Adipose tissue (tissue), 3 donors: ENCODE measurements around the gene RELN. TPM values are rescaled to one million over a fixed set of nuclear protein-coding genes. Genes with fewer than 3 reads are reported as not detected.

Experiments
- H3K27ac ChIP-seq: one replicate; pipeline ENCODE4 v1.5.1; 2013; ENCODE audit warnings: low read depth, low read length
- WGBS, 3 donors: extraction: QIAGEN DNeasy Blood & Tissue Kit; methylation state at CpG; one replicate each; pipeline ENCODE4 v1.1.7; 2013; 5-methylcytosine and 5-hydroxymethylcytosine counted together
- polyA plus RNA-seq, 3 donors: library from polyadenylated mRNA; stranded (reverse); fragments of 200-250 nt; gene quantifications; one replicate each; pipeline ENCODE4 v1.2.3, GENCODE V29; 2013
- donor health status: healthy with polysubstance abuse.
- donor health status: Bipolar disorder and iron deficiency.
- donor health status: healthy.

Gene RELN
- polyA plus RNA-seq, 3 donors: 0.59 to 3.8 (median 2.0) TPM

- H3K27ac ChIP-seq: no peak overlapping the region
- WGBS, 3 donors: 65 to 80% (median 79%) methylated on average over 3 of the region's 3 CpGs
Observed at GRCh38 chr7:103717574-103717973, 271.9 kb downstream of the RELN start.

GRCh38 chr7:103715376-103716120, 273.9 kb downstream of the RELN start:
- 82 to 91% (median 85%) methylated on average over 4 of the region's 4 CpGs for WGBS, 3 donors
- no peak overlapping the region for H3K27ac ChIP-seq

- no peak overlapping the region for H3K27ac ChIP-seq
- 80 to 86% (median 84%) methylated on average over 9 of the region's 9 CpGs for WGBS, 3 donors
Observed at GRCh38 chr7:103714376-103714927, 275.0 kb downstream of the RELN start.

- H3K27ac ChIP-seq: no peak overlapping the region
- 62 to 74% (median 73%) methylated on average over 4 of the region's 4 CpGs for WGBS, 3 donors
Observed at GRCh38 chr7:103712991-103713778, 276.3 kb downstream of the RELN start.

- 78 to 88% (median 84%) methylated on average over 4 of the region's 4 CpGs for WGBS, 3 donors
- H3K27ac ChIP-seq: no peak overlapping the region
Observed at GRCh38 chr7:103711413-103711812, 278.0 kb downstream of the RELN start.

GRCh38 chr7:103710247-103710646, 279.2 kb downstream of the RELN start:
- WGBS, 3 donors: 59 to 62% (median 59%) methylated on average over 2 of the region's 2 CpGs
- H3K27ac ChIP-seq: no peak overlapping the region

- WGBS, 3 donors: 52 to 64% (median 61%) methylated on average over 1 of the region's 1 CpG
- no peak overlapping the region for H3K27ac ChIP-seq
Observed at GRCh38 chr7:103706805-103707204, 282.7 kb downstream of the RELN start.

GRCh38 chr7:103705542-103705941, 283.9 kb downstream of the RELN start:
- H3K27ac ChIP-seq: no peak overlapping the region
- WGBS, 3 donors: 50 to 94% (median 93%) methylated on average over 3 of the region's 3 CpGs

- WGBS, 3 donors: 54 to 70% (median 63%) methylated on average over 1 of the region's 1 CpG
- H3K27ac ChIP-seq: no peak overlapping the region
Observed at GRCh38 chr7:103704701-103705100, 284.8 kb downstream of the RELN start.

GRCh38 chr7:103702982-103703381, 286.5 kb downstream of the RELN start:
- H3K27ac ChIP-seq: no peak overlapping the region
- WGBS, 3 donors: 51 to 84% (median 76%) methylated on average over 3 of the region's 3 CpGs

GRCh38 chr7:103702454-103702853, 287.0 kb downstream of the RELN start:
- no peak overlapping the region for H3K27ac ChIP-seq
- 41 to 69% (median 59%) methylated on average over 3 of the region's 3 CpGs for WGBS, 3 donors

- 86 to 94% (median 90%) methylated on average over 1 of the region's 1 CpG for WGBS, 3 donors
- no peak overlapping the region for H3K27ac ChIP-seq
Observed at GRCh38 chr7:103699032-103699431, 290.4 kb downstream of the RELN start.

GRCh38 chr7:103698064-103698463, 291.4 kb downstream of the RELN start:
- H3K27ac ChIP-seq: no peak overlapping the region

GRCh38 chr7:103695521-103695920, 293.9 kb downstream of the RELN start:
- 77 to 87% (median 82%) methylated on average over 4 of the region's 4 CpGs for WGBS, 3 donors

GRCh38 chr7:103694304-103694703, 295.2 kb downstream of the RELN start:
- no peak overlapping the region for H3K27ac ChIP-seq
- WGBS, 3 donors: 80 to 93% (median 92%) methylated on average over 4 of the region's 4 CpGs

More at GRCh38 chr7:103695521-103695920, 293.9 kb downstream of the RELN start:
- no peak overlapping the region for H3K27ac ChIP-seq

- H3K27ac ChIP-seq: no peak overlapping the region
- 77 to 85% (median 81%) methylated on average over 4 of the region's 4 CpGs for WGBS, 3 donors
Observed at GRCh38 chr7:103691291-103691690, 298.2 kb downstream of the RELN start.

- no peak overlapping the region for H3K27ac ChIP-seq
- 61 to 73% (median 64%) methylated on average over 6 of the region's 6 CpGs for WGBS, 3 donors
Observed at GRCh38 chr7:103690242-103690974, 299.1 kb downstream of the RELN start.

- no peak overlapping the region for H3K27ac ChIP-seq
- 29 to 57% (median 42%) methylated on average over 5 of the region's 5 CpGs for WGBS, 3 donors
Observed at GRCh38 chr7:103689255-103689654, 300.2 kb downstream of the RELN start.

GRCh38 chr7:103687951-103688350, 301.5 kb downstream of the RELN start:
- no peak overlapping the region for H3K27ac ChIP-seq
- 79 to 92% (median 91%) methylated on average over 1 of the region's 1 CpG for WGBS, 3 donors
